GM21423 (cell line): Measurements from ENCODE around the gene HOXB7.

ENCODE experiments used
- ATAC-seq: cut with Tn5 transposase; IDR thresholded peaks from one replicate; pipeline ENCODE4 v1.9.1; 2021; ENCODE audit warnings: mild to moderate bottlenecking, moderate library complexity; ENCODE audit not compliant: unreplicated experiment

The HOXB7 gene

DNA sequence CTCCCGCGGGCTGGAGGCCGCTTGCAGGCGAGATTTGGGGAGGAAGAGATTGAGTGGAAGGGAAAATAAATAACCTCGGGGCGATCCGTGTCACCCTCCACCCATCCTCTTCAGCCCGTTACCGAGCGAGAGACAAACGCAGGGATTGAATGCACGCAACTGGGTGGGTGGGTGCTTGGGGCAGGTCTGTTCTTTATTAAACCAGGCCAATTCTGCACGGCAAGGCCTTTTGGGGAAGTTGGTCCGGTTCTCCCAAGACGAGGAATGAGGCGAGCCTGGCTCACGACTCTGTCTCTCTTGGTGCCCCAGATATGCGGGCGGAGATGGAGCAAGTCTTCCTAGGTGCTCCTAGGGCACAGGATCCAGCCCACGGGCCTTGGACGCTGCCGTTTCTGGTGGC, 396 bp upstream of the HOXB7 start:
- ATAC-seq, result no peak

DNA sequence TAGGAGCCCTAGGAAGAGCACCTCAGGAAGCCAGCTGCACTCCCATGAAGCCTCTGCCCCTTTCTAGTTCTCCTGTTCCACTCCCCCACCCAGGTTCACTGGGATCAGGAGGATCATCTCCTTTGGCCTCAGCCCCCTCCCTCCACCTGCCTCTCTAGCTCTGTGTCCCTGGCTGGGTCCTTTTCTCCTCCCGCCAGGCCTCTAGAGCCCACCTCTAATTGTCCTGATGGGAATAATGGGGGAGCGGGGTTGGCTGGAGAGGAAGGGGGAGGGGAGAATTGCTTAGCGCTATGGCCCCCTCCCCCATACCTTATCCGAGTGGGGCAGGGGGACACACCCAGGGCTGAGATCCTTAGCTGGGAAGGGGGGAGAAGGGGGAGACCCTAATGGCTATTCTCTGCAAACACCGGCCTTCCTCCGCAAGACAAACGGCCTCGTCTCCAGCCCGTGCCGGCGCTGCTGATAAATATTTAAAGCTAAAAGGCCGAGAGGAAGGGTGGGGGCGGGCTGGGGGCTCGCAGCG, 997 bp downstream of the HOXB7 start:
- no peak for ATAC-seq

DNA sequence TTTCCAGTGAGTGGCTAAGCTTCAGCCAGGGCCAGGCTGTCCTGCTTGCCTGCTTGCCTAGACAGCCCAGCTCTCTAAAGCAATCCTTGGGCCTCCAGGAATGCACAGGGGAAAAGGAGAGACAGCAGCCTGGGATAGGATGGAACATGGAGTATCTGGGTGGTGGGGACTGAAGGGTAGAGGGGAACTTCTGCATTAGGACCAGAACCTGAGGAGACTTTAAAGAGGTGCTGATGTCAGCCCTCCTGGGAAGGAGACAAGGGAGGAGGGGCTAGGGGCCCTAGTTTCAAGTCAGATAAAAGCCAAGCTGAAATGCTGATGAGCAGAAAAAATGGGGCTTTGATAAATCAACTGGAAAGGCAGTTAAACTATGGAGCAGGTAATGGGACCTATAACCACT, 1.8 kb downstream of the HOXB7 start:
- no peak for ATAC-seq

DNA sequence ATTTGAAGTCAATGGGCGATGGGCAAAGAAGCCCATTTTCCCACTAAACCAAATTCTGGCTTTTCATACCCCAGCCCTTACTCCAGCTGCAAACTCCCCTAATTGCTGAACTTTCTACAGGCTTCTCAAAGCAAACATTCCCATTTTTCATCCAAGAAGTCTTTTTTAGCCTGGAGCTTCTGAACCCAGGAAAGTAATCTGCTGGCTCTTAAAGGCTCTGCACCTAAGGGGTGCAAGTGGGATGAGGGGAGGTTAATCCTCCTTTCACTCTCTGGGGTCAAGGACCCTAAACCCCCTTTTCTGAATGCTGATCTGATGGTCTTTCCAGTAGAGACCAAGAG, 2.4 kb downstream of the HOXB7 start:
- ATAC-seq, result no peak

DNA sequence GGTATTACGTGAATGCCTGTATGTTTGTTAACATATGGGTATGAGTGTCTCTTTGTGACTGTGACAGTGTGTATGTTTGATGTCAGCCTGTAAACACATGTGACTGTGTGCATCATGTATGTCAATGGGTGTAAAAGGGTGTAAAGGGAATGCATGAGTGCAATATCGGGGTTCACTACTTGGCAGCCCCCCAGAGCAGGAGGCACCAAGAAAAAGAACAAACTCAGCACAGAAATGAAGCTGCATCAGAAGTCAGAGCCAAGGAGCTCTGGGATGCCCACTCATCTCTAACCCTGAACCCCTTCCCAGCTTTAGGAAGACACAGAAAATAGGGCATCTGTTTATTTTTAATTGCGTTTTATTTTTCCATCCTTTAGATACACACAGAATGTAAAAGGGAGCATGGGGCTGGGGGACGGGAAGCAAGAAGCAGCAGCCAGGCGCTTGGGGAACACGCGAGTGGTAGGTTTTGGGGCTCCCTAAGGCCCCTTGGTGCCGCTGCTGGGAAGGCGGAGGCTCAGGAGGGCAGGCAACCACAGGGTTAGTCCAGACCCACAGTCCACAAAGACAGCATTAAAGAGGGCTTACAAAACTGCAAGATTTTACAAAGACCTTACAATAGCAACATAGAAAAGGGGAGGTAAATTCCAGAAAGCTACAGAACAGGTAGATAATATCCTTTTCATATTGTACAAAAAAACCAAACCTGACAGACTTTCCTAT, 3.8 kb downstream of the HOXB7 start:
- no peak for ATAC-seq

DNA sequence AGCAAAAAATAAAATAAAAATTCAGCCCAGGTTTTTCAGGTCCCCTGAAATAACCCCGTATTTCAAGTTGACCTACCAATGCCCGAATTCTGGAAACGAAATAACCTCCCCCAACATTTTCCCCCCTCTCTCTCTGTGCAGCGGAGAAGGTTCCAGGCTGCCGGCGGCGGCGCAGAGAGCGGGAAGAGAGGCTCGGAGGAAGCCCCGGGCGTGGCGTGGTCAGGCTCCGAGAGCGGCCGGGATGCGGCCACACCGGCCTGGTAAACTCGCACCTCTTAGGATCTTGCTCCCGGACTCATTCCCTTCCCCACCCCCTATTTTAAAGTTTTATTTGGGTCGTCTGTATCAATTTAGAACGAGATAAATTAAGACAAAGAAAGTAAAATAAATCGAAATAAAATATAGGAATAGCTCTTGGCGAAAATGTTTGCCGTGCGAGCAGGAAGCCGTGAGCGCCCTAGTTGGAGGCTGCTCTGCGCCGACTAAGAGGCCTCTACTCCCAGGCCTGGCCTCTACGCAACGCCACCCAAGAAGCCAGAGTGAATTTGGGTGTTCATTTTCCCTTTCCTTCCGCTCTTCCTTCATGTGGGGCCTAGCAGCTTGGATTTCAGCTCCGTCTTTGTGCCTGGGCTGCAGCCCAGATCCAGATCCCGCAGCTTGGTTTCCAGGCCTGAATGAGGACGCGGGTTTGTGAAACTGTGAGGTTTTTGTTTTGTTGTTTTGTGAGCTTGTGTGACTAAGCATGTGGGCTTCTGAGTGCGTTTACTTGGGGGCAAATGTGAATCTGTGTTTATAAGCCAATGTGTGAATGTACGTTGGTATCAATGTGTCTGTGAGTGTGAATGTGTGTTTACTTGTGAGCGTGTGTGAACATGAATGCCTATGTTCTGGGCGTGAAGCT, 4.6 kb downstream of the HOXB7 start:
- ATAC-seq, result no peak

DNA sequence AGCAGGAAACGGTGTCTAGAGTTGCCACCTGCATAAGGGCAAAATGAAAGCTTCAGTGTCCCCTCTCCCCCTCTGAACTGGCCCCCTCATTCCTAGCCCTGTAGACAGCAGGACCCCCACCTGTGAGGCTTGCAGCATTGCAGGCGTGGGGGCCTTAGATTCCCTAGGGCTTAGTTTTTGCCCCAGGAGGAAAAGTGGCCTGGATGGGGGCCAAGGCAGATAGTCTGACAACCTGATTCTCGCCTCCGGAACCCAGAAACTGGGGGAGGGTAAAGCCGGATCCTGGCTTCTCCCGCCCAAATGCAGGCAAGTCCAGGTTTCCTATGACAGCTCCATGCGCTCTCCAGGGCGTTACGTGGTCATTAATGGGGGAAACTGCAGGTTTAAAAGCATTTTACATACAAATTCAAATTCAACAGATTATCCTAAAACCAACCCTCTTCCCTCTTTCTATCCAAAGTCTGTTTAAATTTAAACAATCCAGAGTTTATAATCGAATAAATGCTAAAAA, 5.4 kb downstream of the HOXB7 start:
- ATAC-seq, result no peak

DNA sequence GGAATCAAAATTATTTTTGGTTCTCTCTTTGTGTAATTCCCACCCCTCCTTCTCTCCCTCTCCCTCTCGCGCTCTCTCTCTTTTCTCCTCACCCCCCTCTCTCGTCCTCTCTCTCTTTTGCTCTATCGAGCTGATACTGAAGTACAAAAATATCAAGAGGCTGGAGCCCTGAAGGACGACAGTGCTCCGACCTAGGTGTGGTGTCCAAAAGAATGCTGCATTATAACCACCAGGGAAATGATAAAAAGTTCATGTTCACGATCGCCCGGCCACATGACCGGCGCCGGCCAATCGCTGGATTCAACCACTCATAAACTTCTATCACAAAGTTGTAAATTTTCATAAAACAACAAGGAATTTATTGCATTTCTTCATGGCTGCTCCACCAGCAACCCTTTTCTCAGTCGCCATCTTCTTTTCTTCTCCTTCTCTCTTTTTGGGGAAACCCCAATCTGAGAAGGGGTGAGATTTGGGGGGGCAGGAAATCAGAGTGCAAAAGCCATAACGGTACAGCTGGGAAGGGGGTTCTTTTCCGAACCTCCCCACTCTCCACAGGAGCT, 6.0 kb downstream of the HOXB7 start, which contains the start of gene HOXB6:
Gene HOXB6 (minus strand): TSS at position 217 of the 560 bp plus-strand sequence. CDS start 6,836 bp downstream, outside the sequence.
- no peak for ATAC-seq

DNA sequence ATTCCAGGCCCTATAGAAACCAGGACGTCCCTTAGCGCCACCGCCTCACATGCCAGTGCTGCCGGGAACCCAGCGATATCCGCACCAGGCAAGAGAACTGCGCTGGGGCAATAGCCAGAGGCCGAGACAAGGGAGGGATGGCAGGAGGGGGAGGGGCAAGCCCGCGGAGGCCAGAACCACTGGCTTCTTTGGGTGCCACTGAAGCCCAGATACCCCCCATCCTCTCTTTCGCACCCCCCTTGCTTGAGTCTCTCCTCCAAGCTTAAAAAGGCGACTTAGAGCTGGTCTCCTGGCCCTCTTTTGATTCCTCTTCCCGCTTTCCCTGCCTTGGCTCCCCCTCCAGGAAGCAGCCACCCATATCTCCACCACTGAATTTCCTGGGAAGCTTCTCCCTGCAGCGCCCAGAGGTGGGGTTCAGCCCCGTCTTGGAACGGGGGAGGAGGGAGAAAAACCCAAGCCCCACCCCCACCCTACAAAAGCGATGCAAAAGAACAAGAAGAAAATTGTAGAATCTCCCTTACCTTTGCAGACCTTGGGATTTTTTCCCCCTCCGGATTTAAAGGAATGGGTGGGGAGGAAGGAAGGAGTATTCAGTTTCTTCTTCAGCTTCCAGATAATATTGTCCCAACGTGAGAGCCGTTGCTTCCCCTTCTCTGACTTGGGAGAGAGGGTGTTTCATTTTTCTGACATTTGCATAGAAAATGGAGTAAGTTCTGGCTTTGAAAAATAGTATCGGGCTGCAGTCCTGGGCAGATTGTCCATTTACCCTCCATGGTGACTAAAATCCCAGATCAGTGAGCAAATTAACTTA, 6.7 kb downstream of the HOXB7 start:
- no peak for ATAC-seq

DNA sequence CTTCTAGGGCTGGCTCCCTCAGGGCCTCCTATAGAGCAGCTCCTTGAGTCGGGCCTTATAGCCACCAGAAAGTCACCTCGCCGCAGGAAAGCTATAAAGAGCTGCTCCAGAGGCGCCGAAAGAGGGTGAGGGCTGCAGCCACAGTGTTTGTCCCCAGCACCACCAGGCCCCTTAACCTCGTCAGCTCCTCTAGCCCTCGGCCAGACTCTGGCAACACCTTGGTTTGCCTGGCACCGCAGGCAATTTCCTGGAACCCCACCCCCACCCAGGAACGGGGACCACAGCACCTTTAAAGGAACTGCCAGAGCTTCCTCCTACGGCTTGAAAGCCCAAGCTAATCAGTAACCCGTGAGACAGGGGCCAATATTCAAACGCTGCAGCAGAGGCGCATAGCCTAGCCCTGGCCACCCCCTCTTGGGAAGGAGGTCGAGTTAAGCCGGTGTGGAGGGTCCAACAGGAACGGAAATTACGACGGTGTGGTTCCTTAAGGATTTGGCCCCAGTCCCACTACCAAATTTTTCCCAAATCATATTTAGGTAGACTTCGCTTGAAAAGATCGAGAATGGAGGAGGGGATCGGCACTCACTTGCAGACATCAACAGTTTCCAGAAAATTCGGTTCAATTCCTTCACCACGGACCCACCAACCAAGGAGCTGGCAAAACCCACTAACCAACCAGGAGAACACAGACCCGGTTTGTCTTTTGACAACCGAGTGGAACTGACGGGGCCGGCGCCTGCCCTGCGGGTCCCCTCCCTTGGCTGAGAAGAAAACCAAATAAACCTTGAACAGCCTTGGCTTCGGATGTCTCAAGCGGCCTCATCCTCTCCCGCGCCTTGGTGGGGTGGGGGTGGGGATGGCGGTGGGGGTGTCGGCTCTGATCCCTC, 9.0 kb downstream of the HOXB7 start:
- no peak for ATAC-seq

DNA sequence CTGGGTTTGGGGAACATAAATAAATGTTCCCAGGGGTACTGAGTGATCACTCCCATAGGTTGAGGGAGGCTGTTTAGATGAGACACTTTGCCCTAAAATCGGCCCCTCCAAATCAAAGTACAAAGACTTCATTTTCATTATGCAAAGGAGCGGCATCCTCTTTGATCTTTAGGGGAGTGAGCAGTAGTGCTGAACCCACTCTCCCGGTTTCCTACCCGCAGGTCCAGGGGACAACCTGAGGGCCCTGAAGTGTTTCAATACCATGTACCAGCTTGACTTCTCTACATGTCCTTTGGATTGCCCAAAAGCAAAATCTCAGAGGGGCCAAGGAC, 9.6 kb downstream of the HOXB7 start:
- no peak for ATAC-seq

DNA sequence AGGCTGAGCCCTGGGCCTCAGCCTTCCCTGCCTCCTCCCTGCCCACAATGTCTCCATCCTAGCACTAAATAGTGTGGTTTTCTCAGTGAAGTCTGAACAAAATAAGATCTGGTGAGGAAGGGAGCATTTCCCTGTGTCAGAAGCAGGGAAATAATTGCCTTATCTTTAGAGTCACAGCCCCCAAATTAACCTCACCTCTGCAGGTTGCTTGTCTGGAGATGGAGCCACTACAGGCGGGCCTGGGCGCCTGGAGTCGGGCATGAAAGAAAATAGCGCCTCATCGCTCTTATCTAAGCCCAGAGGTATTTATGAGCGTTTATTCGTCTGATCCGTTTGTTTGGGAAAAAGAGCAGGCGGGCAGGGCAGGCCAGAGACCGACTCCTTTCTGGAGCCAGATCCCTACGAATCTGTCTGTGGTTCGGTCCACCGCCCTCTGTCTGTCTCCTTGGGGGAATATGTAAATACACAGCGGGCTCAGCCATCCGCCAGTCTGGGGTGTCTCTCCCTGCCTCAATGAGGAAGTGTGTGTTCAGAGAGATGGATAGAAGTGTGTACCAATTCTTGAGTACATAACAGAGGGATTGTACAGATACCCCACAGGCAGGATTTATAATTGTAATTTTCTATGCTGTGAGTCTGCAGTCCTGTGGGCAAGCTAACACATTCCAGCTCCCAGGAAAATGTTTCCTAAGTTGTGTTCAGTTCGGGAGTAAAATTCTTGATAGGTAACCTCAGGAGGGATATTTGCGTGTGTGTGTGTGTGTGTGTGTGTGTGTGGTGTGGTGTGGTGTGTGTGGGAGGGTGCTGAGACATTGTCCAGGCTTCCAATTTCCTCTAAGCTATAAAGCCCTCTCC, 10.3 kb downstream of the HOXB7 start:
- ATAC-seq, result no peak

DNA sequence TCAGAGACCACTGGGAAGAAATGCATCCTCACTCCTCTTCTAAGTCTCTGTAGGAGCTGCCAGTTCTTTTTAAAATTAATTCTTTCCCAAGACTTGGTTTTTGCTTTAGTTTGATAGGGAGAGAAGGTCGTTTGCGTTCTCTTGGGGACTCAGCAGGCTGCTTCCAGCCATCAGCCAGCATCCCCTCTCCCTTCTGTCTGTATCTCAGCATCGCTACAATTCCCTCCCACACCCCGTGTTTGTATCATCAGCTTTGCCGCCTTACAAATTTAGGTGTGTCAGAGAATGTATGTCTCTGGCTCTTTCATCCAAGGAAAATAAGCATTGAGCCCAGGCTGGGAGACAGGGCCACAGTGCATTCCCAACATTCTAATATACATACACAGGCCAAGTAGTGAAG, 11.5 kb downstream of the HOXB7 start:
- no peak for ATAC-seq

DNA sequence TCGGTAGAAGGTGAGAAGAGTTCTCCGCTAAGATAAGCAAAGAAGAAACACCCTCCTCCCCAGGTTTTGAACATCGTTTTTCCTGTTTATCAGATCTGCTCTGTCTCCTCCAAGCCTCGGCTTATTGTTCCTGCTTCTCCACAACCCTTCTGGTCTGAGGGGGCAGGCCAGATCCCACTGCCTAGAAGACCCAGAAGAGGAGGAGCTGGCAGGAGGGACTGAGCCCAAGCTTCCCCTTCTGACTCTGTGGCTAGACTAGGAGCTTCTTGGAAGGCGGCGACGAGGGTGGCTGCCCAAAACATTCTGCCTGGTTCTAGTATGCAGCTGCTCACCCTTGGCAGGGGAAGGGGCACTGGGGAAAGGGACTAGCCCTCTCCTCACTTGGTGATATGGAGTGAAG, 12.1 kb downstream of the HOXB7 start:
- no peak for ATAC-seq

DNA sequence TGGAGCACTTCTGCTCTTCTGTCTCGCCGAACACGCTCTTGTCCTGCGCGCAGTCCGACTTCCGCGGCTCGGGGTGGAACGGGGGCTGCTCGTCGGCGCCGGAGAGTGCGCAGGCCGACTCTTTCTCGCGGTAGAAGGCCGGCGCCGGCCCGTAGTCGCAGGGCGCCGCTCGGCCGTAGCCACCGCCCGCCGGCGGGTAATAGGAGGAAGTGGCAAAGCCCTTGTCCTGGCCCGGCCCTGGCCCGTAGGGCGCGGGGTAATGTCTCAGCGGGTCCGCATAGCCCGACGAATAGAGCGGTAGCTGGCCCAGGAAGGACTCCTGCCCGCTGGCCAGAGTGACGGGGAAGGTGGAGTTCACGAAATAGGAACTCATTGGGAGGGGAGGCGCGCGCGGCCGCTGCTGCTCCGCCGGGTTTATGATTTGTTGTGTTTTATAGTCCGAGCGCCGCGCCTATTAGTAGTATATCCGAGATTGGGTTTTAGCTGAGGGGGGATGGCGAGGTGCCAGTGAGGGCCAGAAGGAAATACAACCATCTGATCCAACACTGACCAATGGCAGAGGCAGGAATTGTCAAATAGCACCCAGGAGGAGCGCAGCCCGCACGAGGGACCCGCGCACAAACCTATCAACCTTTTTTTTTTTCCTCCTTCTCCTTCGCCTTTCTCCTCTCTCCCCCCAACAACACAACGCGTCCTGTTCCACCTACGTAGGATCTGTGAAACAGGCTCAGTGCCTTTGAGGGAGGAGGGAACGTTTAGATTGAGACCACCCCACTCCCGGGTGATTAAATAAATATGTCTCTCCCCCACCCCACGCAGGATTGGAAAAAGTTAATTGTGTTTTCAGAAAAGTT, 12.8 kb downstream of the HOXB7 start:
- ATAC-seq, result no peak

DNA sequence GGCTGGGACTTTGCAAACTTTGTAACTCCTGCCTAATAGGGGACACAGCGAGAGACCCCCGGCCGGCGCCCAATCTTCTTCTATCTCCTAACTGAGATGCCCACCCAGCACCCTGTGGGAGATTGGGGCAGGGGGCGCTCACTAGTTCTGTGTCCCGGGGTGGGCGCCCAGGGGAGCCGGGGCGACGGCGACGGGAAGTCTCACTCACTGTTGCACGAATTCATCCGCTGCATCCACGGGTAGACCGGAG, 13.4 kb downstream of the HOXB7 start:
- no peak for ATAC-seq

DNA sequence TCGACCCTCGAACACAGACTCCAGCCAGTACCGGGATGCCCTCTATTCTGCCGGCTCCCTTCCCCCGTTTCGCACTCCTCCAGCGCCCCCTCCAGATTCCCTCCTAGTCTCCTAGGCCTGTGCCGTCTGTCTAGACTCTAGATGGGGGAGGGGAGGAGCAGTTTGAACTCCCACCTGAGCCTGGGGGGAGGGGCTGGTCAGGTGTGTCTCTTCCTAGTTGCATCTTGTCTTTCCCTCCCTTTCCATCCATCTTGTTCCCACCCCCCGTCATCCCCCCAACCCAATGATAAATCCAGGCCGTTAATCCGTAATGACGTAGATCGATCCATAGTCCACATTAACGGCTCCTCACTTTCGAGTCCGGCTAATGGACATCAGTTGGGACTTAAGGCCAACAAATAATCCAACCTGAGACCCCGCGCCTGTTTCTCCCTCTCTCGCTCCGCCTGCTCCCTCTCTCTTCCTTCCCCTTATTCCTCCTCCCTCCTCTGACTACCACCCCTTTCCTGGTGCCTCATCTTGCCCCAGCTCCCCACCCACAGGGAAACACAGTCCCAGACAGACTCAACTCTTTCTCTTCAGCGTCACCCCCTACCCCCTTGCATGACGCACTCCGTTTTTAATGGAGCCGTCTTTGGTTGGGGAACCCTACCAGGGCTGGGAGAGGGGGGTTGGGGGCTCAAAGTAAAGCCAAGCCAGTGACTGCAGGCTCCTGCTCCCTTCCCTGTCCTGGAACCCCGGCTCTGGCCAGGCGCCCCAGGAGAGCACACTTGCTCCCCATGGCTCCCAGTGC, 13.9 kb downstream of the HOXB7 start:
- ATAC-seq, result no peak
